CD14-positive monocyte (primary cell): ENCODE results near the gene CEBPB. TPM values are rescaled to one million over a fixed set of nuclear protein-coding genes. Genes with fewer than 3 reads are reported as not detected.

Experiments
- DNase-seq, 3 donors: peaks; one replicate each; pipeline ENCODE4 v3.0.0-alpha.2; 2011 to 2022
- H2AFZ ChIP-seq: 2 replicates; pipeline ENCODE4 v1.6.0; 2012; ENCODE audit warnings: mild to moderate bottlenecking, low read depth, low read length, inconsistent platforms; ENCODE audit not compliant: insufficient read depth, poor library complexity, severe bottlenecking
- H3K27ac ChIP-seq, 2 donors: 1 replicate in 1 of 2; 2 replicates in 1 of 2; pipeline ENCODE4 v1.5.1; 2012 to 2013; ENCODE audit warnings: low read length in 2 of 2, control low read depth in 1 of 2, inconsistent platforms in 1 of 2, low read depth in 1 of 2, mild to moderate bottlenecking in 1 of 2
- H3K27me3 ChIP-seq, 2 donors: one replicate each; pipeline versions ENCODE4 v1.6.0 to v1.6.1; 2011 to 2013; ENCODE audit warnings: low read length in 2 of 2; ENCODE audit not compliant: control insufficient read depth in 2 of 2, insufficient read depth in 2 of 2
- H3K36me3 ChIP-seq, 2 donors: replicated peaks in 1 of 2; 1 replicate in 1 of 2; 2 replicates in 1 of 2; pipeline versions ENCODE4 v1.5.1 to v1.6.1; 2012 to 2013; ENCODE audit warnings: low read length in 2 of 2, control low read depth in 1 of 2, inconsistent platforms in 1 of 2, mild to moderate bottlenecking in 1 of 2; ENCODE audit not compliant: insufficient read depth in 2 of 2, control insufficient read depth in 1 of 2
- H3K4me1 ChIP-seq, 2 donors: 1 replicate in 1 of 2; 2 replicates in 1 of 2; pipeline versions ENCODE4 v1.5.1 to v1.6.1; 2012 to 2013; ENCODE audit warnings: low read length in 2 of 2, control low read depth in 1 of 2, inconsistent platforms in 1 of 2, mild to moderate bottlenecking in 1 of 2, moderate library complexity in 1 of 2; ENCODE audit not compliant: insufficient read depth in 2 of 2, control insufficient read depth in 1 of 2
- H3K4me2 ChIP-seq: replicated peaks from 2 replicates; pipeline ENCODE3; 2012; ENCODE audit warnings: low read length, moderate library complexity, mild to moderate bottlenecking; ENCODE audit not compliant: poor library complexity, severe bottlenecking; ENCODE audit errors: extremely low read depth
- H3K4me3 ChIP-seq, 3 experiments: fragments of 200-600 bp in 1 of 3; sonication (generic) in 1 of 3; replicated peaks in 1 of 3; 1 replicate in 2 of 3; 2 replicates in 1 of 3; pipeline ENCODE4 v1.5.1; 2011 to 2013; ENCODE audit warnings: low read length in 3 of 3, mild to moderate bottlenecking in 3 of 3, control low read depth in 2 of 3, low read depth in 2 of 3, inconsistent platforms in 1 of 3, moderate library complexity in 1 of 3
- H3K79me2 ChIP-seq: 2 replicates; pipeline ENCODE4 v1.6.0; 2012; ENCODE audit warnings: mild to moderate bottlenecking, control low read depth, inconsistent platforms, low read length, moderate library complexity; ENCODE audit not compliant: insufficient read depth
- H3K9ac ChIP-seq: 2 replicates; pipeline ENCODE4 v1.6.0; 2017; ENCODE audit warnings: low read length, mild to moderate bottlenecking; ENCODE audit not compliant: insufficient read depth, poor library complexity, severe bottlenecking
- H3K9me3 ChIP-seq, 2 donors: replicated peaks in 1 of 2; 1 replicate in 1 of 2; 2 replicates in 1 of 2; pipeline versions ENCODE4 v1.5.1 to v1.6.1; 2012 to 2013; ENCODE audit warnings: low read length in 2 of 2, control low read depth in 1 of 2; ENCODE audit not compliant: control insufficient read depth in 1 of 2, insufficient read depth in 1 of 2
- H4K20me1 ChIP-seq: 2 replicates; pipeline ENCODE4 v1.6.0; 2012; ENCODE audit warnings: mild to moderate bottlenecking, low read length, control low read depth, moderate library complexity; ENCODE audit not compliant: insufficient read depth
- H3K27ac Mint-ChIP-seq, 7 donors: one replicate each; pipeline ENCODE4 v1.8.0; 2020; ENCODE audit warnings: mild to moderate bottlenecking in 7 of 7, mixed read lengths in 7 of 7, moderate library complexity in 6 of 7, inconsistent platforms in 2 of 7
- H3K27me3 Mint-ChIP-seq, 3 donors: one replicate each; pipeline ENCODE4 v1.8.0; 2021 to 2022; ENCODE audit warnings: low read depth in 3 of 3, mild to moderate bottlenecking in 3 of 3, mixed read lengths in 3 of 3, moderate library complexity in 3 of 3, inconsistent platforms in 1 of 3
- H3K36me3 Mint-ChIP-seq, 2 donors: one replicate each; pipeline ENCODE4 v1.8.0; 2020; ENCODE audit warnings: mixed read lengths in 2 of 2, inconsistent platforms in 1 of 2, mild to moderate bottlenecking in 1 of 2
- H3K4me1 Mint-ChIP-seq: one replicate; pipeline ENCODE4 v1.8.0; 2020; ENCODE audit warnings: mild to moderate bottlenecking, mixed read lengths
- H3K4me3 Mint-ChIP-seq, 2 donors: one replicate each; pipeline ENCODE4 v1.8.0; 2020; ENCODE audit warnings: mild to moderate bottlenecking in 2 of 2, mixed read lengths in 2 of 2, moderate library complexity in 1 of 2
- H3K9me3 Mint-ChIP-seq, 7 donors: one replicate each; pipeline ENCODE4 v1.8.0; 2020 to 2022; ENCODE audit warnings: mixed read lengths in 7 of 7, mild to moderate bottlenecking in 6 of 7, moderate library complexity in 6 of 7, inconsistent platforms in 2 of 7
- CTCF ChIP-seq: fragments of 200-600 bp; IDR thresholded peaks from one replicate; pipeline ENCODE4 v1.8.0; 2022; ENCODE audit warnings: antibody characterized with exemption, mild to moderate bottlenecking
- WGBS: methylation state at CpG from one replicate; pipeline ENCODE4 v1.1.5; 2013; ENCODE audit warnings: missing lambda C conversion rate; ENCODE audit not compliant: insufficient coverage; 5-methylcytosine and 5-hydroxymethylcytosine counted together
- intact Hi-C, 2 donors: fragments of 100-400 bp; cut with micrococcal nuclease; formaldehyde crosslinking; loops; one replicate each; pipeline versions ENCODE4 v1.15.0 to v1.15.1; 2023
- polyA plus RNA-seq, 3 donors: library from polyadenylated mRNA; depleted of rRNA in 1 of 3; unstranded in 2 of 3; stranded (reverse) in 1 of 3; fragments of 300-500 nt in 2 of 3; fragments of >200 nt in 1 of 3; fragmentation: Illumina TruSeq in 2 of 3; gene quantifications; 1 replicate in 2 of 3; 2 replicates in 1 of 3; pipeline ENCODE4 v1.2.3, GENCODE V29; 2012 to 2021

CEBPB gene
- polyA plus RNA-seq, 3 donors: 52.4 to 445 (median 80.8) TPM

GRCh38 chr20:50237349-50237748 is 46.7 kb downstream of the CEBPB start:
- H3K4me1 Mint-ChIP-seq: peaks cover 38% of the 10 kb centered on the region
- no peak overlapping the region for H3K4me3 Mint-ChIP-seq
- H3K36me3 ChIP-seq: no peaks in the 10 kb centered on the region
- peaks cover 4 to 6% (median 5%) of the 10 kb centered on the region in 3 donors for H3K27me3 Mint-ChIP-seq
- peaks cover 22 to 23% of the 10 kb centered on the region in 2 donors for H3K4me1 ChIP-seq
- peak in 2 of 3 donors; percentile 36 to 72 for DNase-seq
- no peaks in the 10 kb centered on the region for H3K9me3 ChIP-seq
- H3K79me2 ChIP-seq: no peaks in the 10 kb centered on the region
- H4K20me1 ChIP-seq: no peaks in the 10 kb centered on the region
- no peak overlapping the region for H3K9ac ChIP-seq
- peak overlapping the region in 1 of 7 donors; percentile 22 for H3K27ac Mint-ChIP-seq
- H3K4me3 ChIP-seq: no peak overlapping the region
- no peaks in the 10 kb centered on the region for H3K27me3 ChIP-seq
- H3K9me3 Mint-ChIP-seq: peaks cover 0 to 3% (median 0%) of the 10 kb centered on the region in 7 donors
- H2AFZ ChIP-seq: no peak overlapping the region
- TF ChIP-seq CTCF: no peak
- H3K36me3 Mint-ChIP-seq: no peaks in the 10 kb centered on the region
- intact Hi-C loops: no loop called here
- H3K27ac ChIP-seq: no peak overlapping the region
- 44% methylated on average over 2 of the region's 4 CpGs for WGBS
- peak overlapping the region; percentile 6 for H3K4me2 ChIP-seq

- Mint-ChIP-seq H3K9me3 (peaks cover 0 to 3% (median 0%) of the 10 kb centered on the region in 7 donors), H3K4me3 (peak overlapping the region; percentile 13 to 31), H3K27me3 (peaks cover 5 to 6% (median 6%) of the 10 kb centered on the region in 3 donors), H3K36me3 (no peaks in the 10 kb centered on the region), H3K4me1 (peaks cover 38% of the 10 kb centered on the region), H3K27ac (peak overlapping the region in 6 of 7 donors; percentile 2 to 79 (median 38))
- no peak for DNase-seq
- Histone ChIP-seq H3K9me3 (no peaks in the 10 kb centered on the region), H3K4me1 (peaks cover 22 to 23% of the 10 kb centered on the region in 2 donors), H2AFZ (peak overlapping the region; percentile 9), H3K79me2 (no peaks in the 10 kb centered on the region), H3K36me3 (no peaks in the 10 kb centered on the region), H3K4me2 (peak overlapping the region; percentile 22), H3K27ac (no peak overlapping the region), H3K9ac (no peak overlapping the region), H4K20me1 (no peaks in the 10 kb centered on the region), H3K27me3 (no peaks in the 10 kb centered on the region), H3K4me3 (no peak overlapping the region)
- WGBS: 61% methylated on average over 11 of the region's 19 CpGs
- no peak for TF ChIP-seq CTCF
- intact Hi-C loops: no loop called here
These were observed 47.6 kb downstream of the CEBPB start for GRCh38 chr20:50238081-50238800.
